Measurements from ENCODE around the gene RUFY1. TPM values are rescaled to one million over a fixed set of nuclear protein-coding genes. Genes with fewer than 3 reads are reported as not detected.

The RUFY1 gene
- total RNA-seq, 1 experiment from 2014 or later: 45.7 TPM

DNA sequence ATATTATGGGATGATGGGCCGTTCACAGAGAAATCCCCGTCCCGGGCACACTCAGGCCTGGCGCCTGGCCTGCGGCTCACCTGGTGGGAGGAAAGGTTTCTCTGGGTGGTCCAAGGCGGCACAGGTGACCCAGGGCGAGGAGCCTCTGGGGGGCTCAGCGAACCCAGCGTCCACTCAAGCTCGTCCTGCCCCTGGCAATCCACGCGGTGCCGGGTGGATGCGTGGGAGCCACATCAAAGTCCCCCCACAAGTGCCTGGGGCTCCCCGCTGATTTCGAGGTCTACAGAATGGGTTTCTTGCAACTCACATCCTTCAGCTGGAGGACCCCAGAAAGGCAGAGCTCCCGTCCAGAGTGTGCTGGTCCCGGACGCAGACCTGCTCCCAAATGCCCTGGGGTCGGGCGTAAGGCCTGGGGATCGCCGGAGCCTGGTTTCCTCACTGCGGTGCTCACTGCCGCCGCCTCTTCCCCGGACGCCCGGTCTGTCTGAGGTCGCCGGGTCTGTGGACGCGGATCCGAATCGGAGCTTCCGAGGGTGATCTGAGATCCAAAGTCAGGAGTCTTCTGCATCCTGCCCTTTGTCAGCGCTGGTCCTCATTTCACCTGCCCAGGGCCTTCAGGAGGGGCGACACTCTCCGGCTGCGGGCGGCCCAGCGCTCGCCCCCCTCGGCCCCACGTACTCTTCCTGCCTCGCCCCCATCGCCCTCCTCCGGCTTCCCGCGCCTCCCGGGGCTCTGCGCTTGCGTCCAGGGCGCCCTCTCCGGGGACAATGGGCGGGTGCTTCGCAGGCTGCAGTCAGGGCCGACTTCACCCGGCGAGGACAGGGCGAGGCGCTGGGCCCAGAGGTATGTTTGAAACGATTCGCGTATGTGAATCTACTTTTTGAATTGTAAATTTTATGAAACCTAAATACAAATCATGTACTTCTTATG, 20.0 kb upstream of the RUFY1 start:
- WGBS (ENCODE audit: extremely low coverage, insufficient read length, low lambda C conversion rate): no CpG with 5 or more reads among the region's 65 CpGs

More for the DNA sequence above, 20.0 kb upstream of the RUFY1 start:
- Histone ChIP-seq H3K79me2 (ENCODE audit: insufficient read depth, low read length) (no peaks in the 10 kb centered on the region), H3K4ac (ENCODE audit: low read depth, low read length) (no peak overlapping the region), H4K8ac (replicated peaks; ENCODE audit: insufficient read length, low read depth, low read length) (no peak overlapping the region), H2AFZ (ENCODE audit: low read length) (no peak overlapping the region), H3K23me2 (ENCODE audit: insufficient read length, low read depth, low read length, poor library complexity, severe bottlenecking) (no peaks in the 10 kb centered on the region), H3K18ac (ENCODE audit: insufficient read length, low read depth, low read length) (peak overlapping the region; percentile 81), H4K91ac (ENCODE audit: insufficient read length, low read depth, low read length) (no peak overlapping the region), H2BK5ac (ENCODE audit: insufficient read length, low read length) (no peak overlapping the region), H3K9me3 (ENCODE audit: control insufficient read depth, low read depth, low read length) (no peaks in the 10 kb centered on the region), H3K27ac (ENCODE audit: insufficient read length, low read depth, low read length) (no peak overlapping the region), H4K20me1 (ENCODE audit: control insufficient read depth, insufficient read depth, insufficient read length) (no peaks in the 10 kb centered on the region), H3K27me3 (ENCODE audit: insufficient read depth, low read length) (no peaks in the 10 kb centered on the region), H3K9ac (ENCODE audit: extremely low read depth, insufficient read length, low read length) (no peak overlapping the region), H2BK15ac (ENCODE audit: low read depth, low read length) (no peak overlapping the region), H2BK120ac (ENCODE audit: low read depth, low read length, poor library complexity, severe bottlenecking) (no peak overlapping the region), H2AK5ac (ENCODE audit: insufficient read length, low read length) (no peak overlapping the region), H3K4me2 (ENCODE audit: insufficient read depth, insufficient read length, low read length) (peak overlapping the region; percentile 15), H2BK20ac (ENCODE audit: low read depth, low read length, poor library complexity, severe bottlenecking) (no peak overlapping the region), H3K56ac (ENCODE audit: insufficient read length, low read depth, low read length) (no peak overlapping the region), H3K4me1 (ENCODE audit: insufficient read depth, low read length) (no peaks in the 10 kb centered on the region), H2BK12ac (ENCODE audit: insufficient read length, low read depth, low read length) (no peak overlapping the region), H3K23ac (ENCODE audit: insufficient read length, low read depth, low read length) (no peak overlapping the region), H3T11ph (ENCODE audit: low read length) (no peak overlapping the region), H3K14ac (ENCODE audit: insufficient read depth, low read length) (no peak overlapping the region), H4K5ac (ENCODE audit: insufficient read length, low read depth, low read length) (no peak overlapping the region), H3K79me1 (ENCODE audit: insufficient read depth, low read depth, low read length, poor library complexity, severe bottlenecking) (no peaks in the 10 kb centered on the region)
- DNase-seq: peak; percentile 83
- H3K36me3 Mint-ChIP-seq (ENCODE audit: insufficient read depth in 1 of 3, low read depth in 3 of 3): no peaks in the 10 kb centered on the region
- H3K27ac Mint-ChIP-seq: no peak overlapping the region
- H3K4me3 Mint-ChIP-seq: peak overlapping the region; percentile 61 to 63; a peak in 3 of 5 replicates
- TF ChIP-seq, protein P1, sequence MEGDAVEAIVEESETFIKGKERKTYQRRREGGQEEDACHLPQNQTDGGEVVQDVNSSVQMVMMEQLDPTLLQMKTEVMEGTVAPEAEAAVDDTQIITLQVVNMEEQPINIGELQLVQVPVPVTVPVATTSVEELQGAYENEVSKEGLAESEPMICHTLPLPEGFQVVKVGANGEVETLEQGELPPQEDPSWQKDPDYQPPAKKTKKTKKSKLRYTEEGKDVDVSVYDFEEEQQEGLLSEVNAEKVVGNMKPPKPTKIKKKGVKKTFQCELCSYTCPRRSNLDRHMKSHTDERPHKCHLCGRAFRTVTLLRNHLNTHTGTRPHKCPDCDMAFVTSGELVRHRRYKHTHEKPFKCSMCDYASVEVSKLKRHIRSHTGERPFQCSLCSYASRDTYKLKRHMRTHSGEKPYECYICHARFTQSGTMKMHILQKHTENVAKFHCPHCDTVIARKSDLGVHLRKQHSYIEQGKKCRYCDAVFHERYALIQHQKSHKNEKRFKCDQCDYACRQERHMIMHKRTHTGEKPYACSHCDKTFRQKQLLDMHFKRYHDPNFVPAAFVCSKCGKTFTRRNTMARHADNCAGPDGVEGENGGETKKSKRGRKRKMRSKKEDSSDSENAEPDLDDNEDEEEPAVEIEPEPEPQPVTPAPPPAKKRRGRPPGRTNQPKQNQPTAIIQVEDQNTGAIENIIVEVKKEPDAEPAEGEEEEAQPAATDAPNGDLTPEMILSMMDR (conservative IDR thresholded peaks at IDR 0.05): peak; percentile 49
- H3K4me1 Mint-ChIP-seq: peaks cover 6 to 14% of the 10 kb centered on the region in 2 experiments; a peak in 3 of 4 replicates
- peaks cover 6% of the 10 kb centered on the region; the same call in 1 of the 2 replicates for H3K27me3 Mint-ChIP-seq (ENCODE audit: low read depth)
- no peaks in the 10 kb centered on the region for H3K9me3 Mint-ChIP-seq

All from H9 (cell line).